CD4-positive, alpha-beta T cell treated with Interleukin-2 at 100 ng/mL for 4 hours (primary cell): ENCODE data around the gene CAMKK2.
"Not testable (repeated sequence)": the region's sequence is repeated elsewhere in the genome, so short reads cannot be mapped to it uniquely, and the experiment has no call there.

Experiments
- DNase-seq: peaks from one replicate; pipeline ENCODE4 v3.0.0-alpha.2; 2020; ENCODE audit warnings: low spot score

The CAMKK2 gene

DNA sequence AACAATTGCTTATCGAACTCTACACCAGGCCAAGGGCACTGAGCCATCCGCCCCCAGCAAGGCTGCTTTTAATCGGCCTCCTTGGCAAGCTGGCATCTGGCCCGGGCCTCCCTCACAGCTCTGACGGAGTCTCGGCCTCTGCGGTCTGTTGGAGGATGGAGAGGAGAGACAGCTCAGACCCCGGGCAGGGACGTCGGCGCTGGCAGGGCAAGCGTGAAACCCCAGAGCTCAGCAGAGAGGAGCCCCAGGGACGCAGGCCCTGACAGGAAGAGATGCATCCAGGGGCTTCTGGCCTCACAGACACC, 17.5 kb downstream of the CAMKK2 start:
- DNase-seq: no peak

DNA sequence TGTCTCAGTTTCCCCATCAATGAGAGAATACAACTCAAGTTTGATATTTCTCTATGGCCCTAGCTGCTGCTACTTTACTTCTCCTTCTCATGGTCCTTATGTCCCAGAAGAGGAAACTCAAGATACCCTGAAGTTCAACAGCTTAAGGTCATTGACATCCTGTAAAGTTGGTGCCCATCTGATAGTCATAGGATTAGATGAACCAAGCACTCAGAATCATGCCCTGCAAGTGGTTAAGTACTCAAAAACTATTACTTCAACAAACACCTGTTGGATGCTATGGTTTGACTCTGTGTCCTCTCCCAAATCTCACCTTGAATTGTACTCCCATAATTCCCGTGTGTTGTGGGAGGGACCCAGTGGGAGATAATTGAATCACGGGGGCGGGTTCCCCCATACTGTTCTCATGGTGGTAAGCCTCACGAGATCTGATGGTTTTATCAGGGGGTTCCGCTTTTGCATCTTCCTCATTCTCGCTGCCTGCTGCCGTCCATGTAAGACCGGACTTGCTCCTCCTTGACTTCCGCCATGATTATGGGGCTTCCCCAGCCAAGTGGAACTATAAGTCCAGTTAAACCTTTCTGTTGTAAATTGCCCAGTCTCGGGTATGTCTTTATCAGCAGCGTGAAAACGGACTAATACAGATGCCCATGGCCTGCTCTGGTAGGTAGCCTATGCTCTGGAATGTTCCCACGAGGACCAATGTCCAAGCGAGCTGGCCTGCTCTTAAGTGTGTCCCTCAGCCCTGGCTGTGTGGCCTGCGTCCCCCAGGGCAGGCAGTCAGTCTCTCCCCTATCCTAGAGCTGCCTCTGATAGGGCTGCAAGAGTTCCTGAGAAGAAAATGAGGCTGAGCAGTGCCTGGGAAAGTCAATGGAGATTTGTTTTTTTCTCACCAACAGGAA, 18.1 kb downstream of the CAMKK2 start:
- DNase-seq: no peak

GRCh38 chr12:121277374-121277759, 19.1 kb downstream of the CAMKK2 start:
- DNase-seq: no peak

- no peak for DNase-seq
These were observed 22.3 kb downstream of the CAMKK2 start for GRCh38 chr12:121274036-121274763.

DNA sequence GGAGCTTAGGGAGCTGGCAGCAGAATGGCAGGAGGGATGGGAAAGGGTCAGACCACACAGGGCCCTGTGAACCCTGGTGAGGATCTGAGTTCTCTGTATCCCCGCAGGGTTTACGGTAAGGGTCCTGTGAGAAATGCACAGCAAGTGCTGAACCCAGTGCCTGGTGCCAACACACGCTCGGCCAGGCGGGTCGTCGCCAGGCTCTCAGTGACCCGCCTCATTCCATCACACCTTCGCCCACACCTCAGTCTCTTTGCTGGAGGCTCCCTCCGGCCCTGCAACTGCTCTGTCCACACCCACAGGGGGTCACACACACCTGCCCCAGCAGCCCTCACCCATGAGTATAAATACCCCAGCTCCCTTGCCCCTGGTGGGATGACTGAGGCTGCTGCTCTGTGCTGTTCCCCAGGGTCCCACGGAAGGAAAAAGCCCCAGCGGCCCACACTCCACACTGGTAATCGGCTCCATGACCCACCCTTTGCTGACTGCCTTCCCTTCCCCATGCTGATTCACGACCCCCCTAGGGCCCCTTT, 23.1 kb downstream of the CAMKK2 start:
- no peak for DNase-seq

GRCh38 chr12:121267822-121268221, 28.7 kb downstream of the CAMKK2 start:
- no peak for DNase-seq

DNA sequence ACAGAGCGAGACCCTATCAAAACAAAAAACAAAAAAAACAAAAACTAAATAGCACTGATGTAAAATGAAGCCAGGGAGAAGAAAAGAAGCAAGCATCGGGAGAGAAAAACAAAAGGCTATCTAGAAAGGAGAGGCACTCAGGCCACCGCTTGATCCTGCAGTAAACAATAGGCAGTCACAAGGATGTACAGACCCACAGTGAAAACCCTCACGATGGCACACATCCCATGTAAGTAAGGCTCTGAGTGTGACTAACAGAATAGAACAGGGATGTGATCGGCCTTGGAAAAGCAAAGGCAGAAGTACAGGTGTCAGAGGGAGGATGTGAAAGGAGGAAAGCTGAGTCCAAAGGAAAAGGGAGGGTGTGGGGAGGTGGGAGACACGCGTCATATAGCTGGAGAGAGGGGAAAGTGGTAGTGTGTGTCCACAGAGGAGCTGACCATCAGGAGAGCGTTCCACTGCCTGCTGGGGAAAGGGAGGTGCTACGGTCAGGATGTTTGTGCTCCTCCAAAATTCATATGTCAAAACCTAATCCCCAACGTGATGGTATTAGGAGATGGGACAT, 31.5 kb downstream of the CAMKK2 start:
- DNase-seq: no peak

DNA sequence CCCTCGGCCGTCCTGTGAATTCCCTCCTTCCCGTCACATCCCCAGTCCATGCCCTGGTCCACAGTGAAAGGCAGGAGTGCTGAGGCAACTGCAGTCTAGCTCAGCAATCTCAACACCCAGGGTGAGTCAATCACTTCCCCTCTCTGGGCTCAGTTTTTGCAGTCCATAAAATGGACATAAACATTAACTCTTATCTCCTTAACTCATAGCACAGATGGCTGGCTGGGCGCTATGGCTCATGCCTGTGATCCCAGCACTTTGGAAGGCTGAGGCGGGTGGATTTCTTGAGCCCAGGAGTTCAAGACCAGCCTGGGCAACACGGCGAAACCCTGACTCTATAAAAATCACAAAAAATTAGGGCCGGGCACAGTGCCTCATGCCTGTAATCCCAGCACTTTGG, 32.4 kb downstream of the CAMKK2 start:
- DNase-seq: no peak

- no peak for DNase-seq
These were observed 33.1 kb downstream of the CAMKK2 start for GRCh38 chr12:121263206-121263935.

DNA sequence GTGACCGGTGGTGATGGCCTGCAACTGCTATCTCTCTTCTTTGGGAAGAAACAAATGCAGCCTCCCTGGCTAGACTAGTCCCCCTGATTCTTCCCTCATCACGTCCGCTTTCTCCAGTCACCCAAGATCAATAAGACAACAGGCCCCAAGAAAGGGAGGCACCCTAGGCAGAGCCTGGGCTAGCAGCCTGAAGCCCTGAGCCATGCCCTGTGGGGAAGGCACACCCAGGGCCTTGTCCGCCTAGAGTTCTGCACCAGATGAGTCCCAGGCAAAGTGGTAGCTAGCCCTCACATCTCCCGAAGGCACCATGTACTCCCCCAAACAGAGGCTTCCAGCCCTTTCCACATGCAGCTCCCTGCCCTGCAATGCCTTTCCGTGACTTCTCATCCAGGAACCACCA, 35.1 kb downstream of the CAMKK2 start:
- no peak for DNase-seq

- DNase-seq: no peak
These were observed 36.4 kb downstream of the CAMKK2 start for GRCh38 chr12:121260091-121260490.

DNA sequence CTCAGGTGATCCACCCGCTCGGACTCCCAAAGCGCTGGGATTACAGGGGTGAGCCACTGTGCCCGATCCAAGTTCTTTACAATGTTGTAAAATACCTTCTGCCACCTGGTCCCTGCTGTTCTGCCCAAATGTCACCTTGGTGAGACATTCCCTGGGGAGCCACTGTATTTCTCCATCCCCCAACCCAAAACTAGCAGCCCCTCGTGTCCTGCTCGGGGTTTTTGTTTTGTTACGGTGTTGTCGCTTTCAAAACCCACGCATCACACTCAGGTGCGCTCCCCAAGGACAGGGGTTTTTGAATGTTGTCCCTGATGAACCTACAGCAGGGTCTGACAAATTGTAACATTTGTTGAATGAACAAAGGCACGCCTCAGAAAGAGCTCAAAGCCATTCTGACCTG, 37.4 kb downstream of the CAMKK2 start:
- DNase-seq: no peak

GRCh38 chr12:121257704-121258449, 38.6 kb downstream of the CAMKK2 start:
- not testable (repeated sequence) for DNase-seq

DNA sequence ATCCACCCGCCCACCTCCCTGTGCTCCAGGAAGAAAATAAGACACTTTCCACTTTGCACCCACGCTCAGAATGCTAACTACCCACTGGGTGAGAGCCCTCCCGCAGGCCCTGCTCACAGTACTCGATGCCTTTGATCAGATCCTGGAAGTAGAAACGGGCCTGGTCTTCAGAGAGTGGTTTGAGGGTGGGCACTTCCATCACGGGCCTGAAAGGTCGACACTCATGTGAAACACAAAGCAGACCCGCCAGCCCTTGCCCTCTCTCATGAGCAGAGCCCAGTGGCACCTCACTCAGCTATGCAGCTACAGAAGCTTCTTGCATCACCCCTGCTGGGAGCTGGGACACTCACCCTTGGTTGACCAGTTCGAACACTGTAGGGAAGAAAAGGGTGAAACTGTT, 41.1 kb downstream of the CAMKK2 start:
- DNase-seq: no peak

GRCh38 chr12:121253638-121254335, 42.7 kb downstream of the CAMKK2 start:
- no peak for DNase-seq

DNA sequence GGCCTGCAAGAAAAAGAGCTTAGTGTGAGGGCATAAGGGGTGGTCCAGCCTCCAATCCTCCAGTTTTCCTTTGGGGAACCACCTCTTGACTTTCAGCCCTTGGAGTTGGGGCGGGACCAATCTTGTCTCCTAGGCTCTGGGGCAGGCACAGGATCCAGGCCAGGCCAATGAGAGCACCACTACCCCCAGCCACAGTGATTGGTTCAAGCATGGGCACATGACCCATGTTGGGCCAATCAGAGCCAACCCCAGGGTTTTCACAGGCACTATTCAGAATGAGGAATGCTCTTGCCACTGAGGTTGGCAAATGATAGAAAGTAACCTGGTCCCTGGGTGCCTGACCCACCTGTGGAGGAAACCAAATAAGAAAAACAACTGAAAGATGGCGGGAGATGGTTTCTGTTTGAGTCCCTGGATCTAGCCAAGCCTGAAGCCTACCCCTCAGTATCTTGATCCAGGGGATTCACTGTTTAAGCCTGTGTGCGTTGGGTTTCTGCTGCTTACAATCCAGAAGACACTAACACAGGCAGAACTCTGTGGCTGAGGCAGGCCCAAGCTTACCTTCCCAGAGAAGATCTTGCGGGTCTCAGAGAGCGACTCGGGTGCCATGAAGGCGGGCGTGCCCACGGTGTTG, 43.7 kb downstream of the CAMKK2 start:
- DNase-seq: no peak

DNA sequence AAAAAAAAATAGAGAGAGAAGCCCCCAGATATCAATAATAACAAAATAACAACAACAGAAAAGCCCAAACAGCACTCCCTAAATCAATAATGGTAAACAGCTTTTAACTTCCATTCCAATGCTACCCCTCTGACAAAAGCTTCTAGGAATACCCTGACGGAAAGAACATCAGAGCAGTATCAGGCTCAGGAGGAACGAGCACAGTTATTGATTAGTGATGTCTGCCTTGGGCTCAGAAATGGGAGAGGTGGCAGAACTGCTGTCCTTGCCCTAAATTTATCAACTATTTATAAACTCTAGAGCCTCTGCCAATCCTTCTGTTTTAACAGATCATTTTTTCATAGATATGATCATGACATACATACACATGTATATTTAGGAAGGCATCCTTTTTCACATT, 44.7 kb downstream of the CAMKK2 start:
- no peak for DNase-seq

- DNase-seq: no peak
These were observed 46.1 kb downstream of the CAMKK2 start for GRCh38 chr12:121250359-121250758.

- no peak for DNase-seq
These were observed 47.9 kb downstream of the CAMKK2 start for GRCh38 chr12:121248622-121249021.

- no peak for DNase-seq
These were observed 49.5 kb downstream of the CAMKK2 start for GRCh38 chr12:121246893-121247557.
